GM12891 (cell line): ENCODE measurements around the gene PIP4K2A.

ENCODE experiments used
- PAX5 ChIP-seq: IDR thresholded peaks from 2 replicates; pipeline ENCODE4 v1.6.1; 2011; ENCODE audit warnings: low read length, moderate library complexity, mild to moderate bottlenecking; ENCODE audit not compliant: insufficient read depth, severe bottlenecking
- POLR2A ChIP-seq: IDR thresholded peaks from 2 replicates; pipeline ENCODE4 v1.6.1; 2011; ENCODE audit warnings: low read depth, low read length, control low read depth
- POLR2AphosphoS5 ChIP-seq: IDR thresholded peaks from 2 replicates; pipeline ENCODE4 v1.6.1; 2011; ENCODE audit warnings: low read depth, low read length, control low read depth
- TAF1 ChIP-seq: IDR thresholded peaks from 2 replicates; pipeline ENCODE4 v1.6.1; 2011; ENCODE audit warnings: low read depth, low read length, control low read depth

DNA sequence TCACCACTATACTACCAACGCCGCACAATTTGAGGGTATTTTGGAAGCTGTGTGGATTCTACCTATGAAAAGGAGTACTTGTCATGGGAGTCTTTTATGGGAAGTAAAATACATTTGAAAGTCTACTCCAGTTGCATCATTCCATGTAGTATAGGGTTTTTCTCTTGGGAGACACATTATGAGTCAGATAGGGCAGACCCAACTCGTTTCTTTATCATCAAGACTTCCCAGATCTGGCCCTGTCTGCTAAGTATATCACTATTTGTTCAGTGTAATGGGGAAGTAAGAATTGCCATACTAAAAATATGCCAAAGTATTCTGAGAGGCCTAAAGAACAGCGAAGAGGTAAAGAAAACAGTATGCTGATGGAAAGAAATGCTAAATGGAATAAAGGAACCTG lies 224.9 kb downstream of the PIP4K2A start:
- TF ChIP-seq POLR2A (no peak), PAX5 (no peak), POLR2AphosphoS5 (no peak), TAF1 (no peak)
